Fibroblast of the aortic adventitia (primary cell): Measurements from ENCODE around the gene AKNA. TPM values are rescaled to one million over a fixed set of nuclear protein-coding genes. Genes with fewer than 3 reads are reported as not detected.
A peak's percentile ranks its signal among the peaks of the same experiment; 100 is the strongest.

Source experiments
- DNase-seq: peaks from one replicate; pipeline ENCODE4 v3.0.0-alpha.2; 2010; ENCODE audit warnings: low read depth
- H3K4me3 ChIP-seq: 2 replicates; pipeline ENCODE4 v1.5.1; 2011; ENCODE audit warnings: low read depth, mild to moderate bottlenecking, control low read depth, low read length, moderate library complexity
- total RNA-seq: library from RNA; depleted of rRNA; stranded (reverse); fragments of >200 nt; gene quantifications from 2 replicates; pipeline ENCODE4 v1.2.3, GENCODE V29; 2012; ENCODE audit warnings: low replicate concordance
- TF ChIP-seq, protein P1 (sequence below): IDR thresholded peaks from 2 replicates; pipeline ENCODE4 v1.5.1; 2011; ENCODE audit warnings: mild to moderate bottlenecking, low read length, control low read depth, inconsistent platforms; ENCODE audit not compliant: insufficient read depth

Gene AKNA
- total RNA-seq, 1 donor = 22.3 TPM

DNA sequence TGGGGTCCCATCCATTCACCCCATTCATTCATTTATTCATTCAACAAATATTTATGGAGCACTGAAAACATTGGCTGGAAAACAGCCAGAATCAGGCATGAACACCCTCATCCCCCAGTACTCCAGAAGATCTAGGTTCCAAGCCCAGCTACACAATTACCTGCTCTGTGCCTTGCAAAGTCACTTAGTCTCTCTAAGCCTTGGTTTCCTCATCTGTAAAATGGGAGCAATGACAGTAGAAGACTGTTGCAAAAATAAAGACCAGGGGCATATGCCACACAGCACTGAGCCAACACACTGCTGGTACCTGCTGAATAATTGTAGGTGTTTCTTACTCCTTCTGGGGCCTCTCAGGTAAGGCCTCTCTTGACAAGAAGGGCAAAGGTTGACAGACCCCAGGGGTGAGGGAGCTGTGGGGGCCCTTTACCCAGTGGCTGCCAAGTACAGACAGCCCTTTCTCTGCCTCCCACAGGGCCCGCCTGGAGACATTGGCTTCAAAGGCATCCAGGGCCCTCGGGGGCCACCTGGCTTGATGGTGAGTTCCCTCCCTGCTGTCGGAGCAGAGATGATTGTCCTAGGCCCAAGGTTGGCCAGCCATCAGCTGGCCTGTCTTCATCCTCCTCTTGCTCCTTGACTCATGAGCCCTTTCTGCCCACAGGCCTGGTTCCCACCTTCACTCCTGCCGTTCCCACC, 87.5 kb downstream of the AKNA start:
- no peak for DNase-seq
- no peak overlapping the region for H3K4me3 ChIP-seq
- TF ChIP-seq, protein P1, sequence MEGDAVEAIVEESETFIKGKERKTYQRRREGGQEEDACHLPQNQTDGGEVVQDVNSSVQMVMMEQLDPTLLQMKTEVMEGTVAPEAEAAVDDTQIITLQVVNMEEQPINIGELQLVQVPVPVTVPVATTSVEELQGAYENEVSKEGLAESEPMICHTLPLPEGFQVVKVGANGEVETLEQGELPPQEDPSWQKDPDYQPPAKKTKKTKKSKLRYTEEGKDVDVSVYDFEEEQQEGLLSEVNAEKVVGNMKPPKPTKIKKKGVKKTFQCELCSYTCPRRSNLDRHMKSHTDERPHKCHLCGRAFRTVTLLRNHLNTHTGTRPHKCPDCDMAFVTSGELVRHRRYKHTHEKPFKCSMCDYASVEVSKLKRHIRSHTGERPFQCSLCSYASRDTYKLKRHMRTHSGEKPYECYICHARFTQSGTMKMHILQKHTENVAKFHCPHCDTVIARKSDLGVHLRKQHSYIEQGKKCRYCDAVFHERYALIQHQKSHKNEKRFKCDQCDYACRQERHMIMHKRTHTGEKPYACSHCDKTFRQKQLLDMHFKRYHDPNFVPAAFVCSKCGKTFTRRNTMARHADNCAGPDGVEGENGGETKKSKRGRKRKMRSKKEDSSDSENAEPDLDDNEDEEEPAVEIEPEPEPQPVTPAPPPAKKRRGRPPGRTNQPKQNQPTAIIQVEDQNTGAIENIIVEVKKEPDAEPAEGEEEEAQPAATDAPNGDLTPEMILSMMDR = no peak

DNA sequence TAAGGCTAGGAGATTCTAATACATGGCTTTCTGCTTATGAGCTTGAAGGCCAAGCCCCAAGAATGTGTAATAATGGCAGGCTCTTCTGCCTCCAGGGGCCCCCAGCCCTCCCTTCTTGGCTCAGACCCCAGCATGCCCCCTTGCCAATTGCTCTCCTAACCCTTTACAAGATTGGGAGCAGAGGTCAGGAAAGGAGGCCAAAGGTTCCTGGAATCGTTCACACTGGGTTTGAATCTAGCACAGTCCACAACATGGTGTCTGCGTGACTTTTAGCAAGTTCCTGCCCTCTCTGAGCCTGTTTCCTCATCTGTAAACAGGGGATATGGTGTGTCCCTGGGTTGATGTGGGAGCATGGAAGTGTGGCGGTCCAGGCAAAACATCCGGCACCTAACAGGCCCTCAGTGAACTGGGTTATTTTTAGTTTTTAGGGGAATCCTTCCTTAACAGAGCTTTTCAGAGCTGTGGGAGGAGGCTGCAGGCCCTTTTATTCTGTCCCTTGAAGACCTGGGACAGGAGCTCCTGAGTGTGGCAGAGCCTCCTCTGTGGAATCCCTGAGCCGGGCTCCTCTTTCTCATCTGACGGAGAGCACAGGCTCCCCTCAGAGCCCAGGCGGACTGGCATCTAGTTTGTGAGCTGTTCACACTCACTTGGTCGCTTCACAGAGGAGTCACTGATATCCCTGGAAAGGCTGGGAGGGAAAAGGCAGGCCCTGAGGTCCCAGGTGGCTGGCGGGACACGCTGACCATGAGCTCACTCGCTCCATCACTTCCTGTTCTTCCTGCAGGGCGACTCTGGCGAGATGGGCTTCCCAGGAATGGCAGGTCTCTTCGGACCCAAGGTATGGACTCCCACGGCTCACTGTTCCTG, 88.3 kb downstream of the AKNA start:
- TF ChIP-seq, protein P1 = no peak
- DNase-seq = no peak
- H3K4me3 ChIP-seq = no peak overlapping the region

DNA sequence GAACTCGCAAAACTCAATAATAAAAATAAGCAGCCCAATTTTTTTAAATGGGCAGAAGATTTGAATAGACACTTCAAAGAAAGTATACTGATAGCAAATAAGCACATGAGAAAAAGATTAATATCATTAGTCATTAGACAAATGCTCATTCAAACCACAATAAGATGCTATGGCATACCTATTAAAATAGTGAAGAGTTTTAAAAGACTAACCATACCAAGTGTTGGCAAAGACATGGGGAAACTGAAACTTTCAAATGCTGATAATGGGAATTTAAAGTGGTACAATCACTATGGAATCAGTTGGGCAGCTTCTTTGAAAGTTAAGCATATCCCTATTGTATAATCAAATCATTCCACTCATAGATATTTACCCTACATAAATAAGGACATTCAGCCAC, 91.4 kb downstream of the AKNA start:
- no peak overlapping the region for H3K4me3 ChIP-seq
- TF ChIP-seq, protein P1 = no peak
- no peak for DNase-seq

DNA sequence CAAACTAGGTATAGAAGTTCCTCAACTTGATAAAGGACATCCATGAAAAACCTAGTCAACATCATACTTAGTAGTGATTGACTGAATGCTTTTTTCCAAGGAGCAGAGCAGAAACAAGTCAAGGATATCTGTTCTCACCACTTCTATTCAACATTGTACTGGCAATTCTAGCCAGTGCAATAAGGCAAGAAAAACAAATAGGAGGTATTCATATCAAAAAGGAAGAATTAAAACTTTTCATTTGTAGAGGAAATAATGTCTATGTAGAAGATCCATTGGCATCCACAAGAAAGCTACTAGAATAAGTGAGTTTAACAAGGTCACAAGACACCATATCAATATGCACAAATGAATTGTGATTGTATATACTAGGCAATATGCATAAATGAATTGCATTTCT, 93.1 kb downstream of the AKNA start:
- DNase-seq = no peak
- H3K4me3 ChIP-seq = no peak overlapping the region
- TF ChIP-seq, protein P1 = no peak

DNA sequence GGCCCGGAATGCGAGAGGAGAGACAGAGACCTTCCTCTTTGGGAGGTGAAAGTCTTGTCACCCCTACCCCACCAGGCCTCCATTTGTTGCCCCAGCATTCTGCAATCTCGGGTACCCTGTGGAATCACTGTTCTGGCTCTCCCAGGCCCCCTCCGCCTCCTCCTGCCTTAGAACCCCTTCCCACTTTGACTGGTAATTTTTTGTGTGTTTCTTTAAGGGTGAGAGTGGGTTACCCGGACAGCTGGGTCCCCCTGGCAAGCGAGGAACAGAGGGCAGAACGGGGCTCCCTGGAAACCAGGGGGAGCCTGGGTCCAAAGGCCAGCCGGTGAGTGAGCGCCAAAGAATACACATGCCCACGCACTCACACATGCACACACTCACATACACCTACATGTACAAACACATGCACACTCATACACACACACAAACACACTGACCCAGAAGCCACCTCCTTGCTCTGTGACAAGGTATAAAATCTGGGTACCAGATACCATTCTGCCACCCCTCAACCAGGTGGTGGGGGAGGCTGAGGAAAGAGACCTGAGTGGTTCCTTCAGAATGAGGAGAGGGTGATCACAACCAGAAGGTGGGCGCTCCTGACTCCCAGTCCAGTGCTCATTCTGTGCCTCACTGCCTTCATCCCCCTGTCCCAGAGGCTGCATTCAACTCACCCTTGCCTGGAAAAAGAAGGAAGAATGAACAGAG, 95.7 kb downstream of the AKNA start:
- no peak for DNase-seq
- TF ChIP-seq, protein P1 = no peak
- no peak overlapping the region for H3K4me3 ChIP-seq

DNA sequence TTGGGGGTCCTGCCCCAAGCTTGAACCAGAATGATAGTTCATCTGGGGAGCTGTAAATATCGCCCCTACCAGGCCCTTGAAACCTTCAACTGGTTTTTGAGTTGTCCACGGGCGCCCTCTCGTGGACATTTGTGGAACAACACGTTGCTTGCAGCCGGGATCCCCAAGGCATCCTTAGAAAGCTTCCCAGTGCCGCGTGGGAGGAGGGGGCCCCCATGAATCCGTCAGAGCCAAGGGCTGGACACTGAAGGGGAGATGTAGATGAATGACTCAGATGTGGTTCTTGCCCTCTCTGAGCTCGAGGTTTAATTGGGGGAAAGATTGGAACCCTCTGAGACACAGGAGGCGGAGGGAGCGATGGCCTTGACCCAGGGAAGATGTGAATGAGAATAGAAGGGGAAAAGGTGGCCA, 96.7 kb downstream of the AKNA start:
- TF ChIP-seq, protein P1 = peak; percentile 82
- DNase-seq = peak; percentile 74
- H3K4me3 ChIP-seq = no peak overlapping the region
